AG09309 (cell line): ENCODE measurements around the gene ROBO4.

Experiments
- DNase-seq: peaks from one replicate; pipeline ENCODE4 v3.0.0-alpha.2; 2010; ENCODE audit warnings: low read depth
- H3K4me3 ChIP-seq: 2 replicates; pipeline ENCODE4 v1.5.1; 2011; ENCODE audit warnings: mild to moderate bottlenecking, low read depth, low read length, moderate library complexity; ENCODE audit not compliant: control insufficient read depth
- CTCF ChIP-seq: IDR thresholded peaks from 2 replicates; pipeline ENCODE4 v1.5.1; 2011; ENCODE audit warnings: mild to moderate bottlenecking, low read depth, low read length, inconsistent platforms; ENCODE audit not compliant: insufficient read depth, control insufficient read depth; ENCODE audit errors: missing control alignments

The ROBO4 gene

GRCh38 chr11:124886476-124886875 lies 11.2 kb downstream of the ROBO4 start:
- DNase-seq, result no peak
- H3K4me3 ChIP-seq, result no peak overlapping the region
- TF ChIP-seq CTCF, result no peak

- DNase-seq, result no peak
- TF ChIP-seq CTCF, result no peak
- H3K4me3 ChIP-seq, result no peak overlapping the region
Observed at GRCh38 chr11:124884869-124885479, 12.7 kb downstream of the ROBO4 start.

DNA sequence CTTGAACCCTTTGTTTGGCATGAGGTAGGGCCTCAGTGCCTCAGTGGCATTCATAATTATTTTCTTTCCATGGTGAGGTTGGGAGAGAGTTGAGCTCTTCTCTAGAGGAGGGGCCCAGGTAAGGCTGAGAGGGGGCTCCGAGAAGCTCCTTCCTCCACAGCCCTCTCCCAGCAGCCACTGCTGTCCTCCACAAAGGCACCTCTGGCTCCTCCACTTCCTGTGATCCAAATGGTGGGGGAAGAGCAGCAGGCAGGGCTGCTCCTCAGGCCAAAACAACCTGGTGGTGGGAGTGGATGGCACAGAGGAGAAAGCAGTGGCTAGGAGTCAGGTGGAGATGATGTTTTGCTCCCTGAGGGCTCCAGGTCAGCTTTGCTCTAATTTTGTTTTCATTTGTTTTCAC lies 13.3 kb downstream of the ROBO4 start:
- no peak for DNase-seq
- H3K4me3 ChIP-seq, result no peak overlapping the region
- no peak for TF ChIP-seq CTCF

DNA sequence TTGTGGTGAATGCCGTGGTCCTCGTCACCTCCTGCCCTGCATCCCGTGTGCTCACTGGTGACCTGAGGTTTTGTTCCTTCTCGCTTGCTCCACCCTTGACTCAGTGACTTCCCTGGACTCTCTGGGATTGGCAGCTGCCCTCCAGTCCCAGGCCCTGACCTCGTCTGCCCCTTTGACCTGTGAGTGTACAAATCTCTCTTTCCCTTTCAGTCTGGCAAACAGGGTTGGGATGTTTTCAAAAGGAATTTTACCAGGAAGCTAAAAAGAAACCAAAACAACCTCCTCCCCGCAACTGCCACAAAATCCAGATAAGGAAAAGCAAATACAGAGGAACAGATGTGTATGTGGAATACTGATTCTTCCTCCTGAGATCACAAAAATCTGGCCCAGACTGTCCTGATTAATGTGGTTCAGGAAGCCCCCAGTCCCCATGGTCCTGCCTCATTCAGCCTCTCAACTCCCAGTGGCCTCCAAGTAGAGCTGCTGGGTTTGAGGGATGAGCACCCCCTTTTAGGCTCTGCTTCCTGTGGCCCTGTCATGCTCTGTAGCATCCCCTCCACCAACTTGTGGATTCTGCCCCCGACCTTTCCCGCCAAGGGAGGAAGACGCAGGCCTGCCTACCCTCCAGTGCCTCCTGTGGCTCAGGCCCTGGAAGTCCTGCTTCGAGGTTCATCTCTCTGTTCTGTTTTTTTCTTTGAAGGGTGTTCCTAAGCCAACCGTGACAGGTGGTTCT lies 15.2 kb downstream of the ROBO4 start:
- DNase-seq, result no peak
- TF ChIP-seq CTCF, result no peak

DNA sequence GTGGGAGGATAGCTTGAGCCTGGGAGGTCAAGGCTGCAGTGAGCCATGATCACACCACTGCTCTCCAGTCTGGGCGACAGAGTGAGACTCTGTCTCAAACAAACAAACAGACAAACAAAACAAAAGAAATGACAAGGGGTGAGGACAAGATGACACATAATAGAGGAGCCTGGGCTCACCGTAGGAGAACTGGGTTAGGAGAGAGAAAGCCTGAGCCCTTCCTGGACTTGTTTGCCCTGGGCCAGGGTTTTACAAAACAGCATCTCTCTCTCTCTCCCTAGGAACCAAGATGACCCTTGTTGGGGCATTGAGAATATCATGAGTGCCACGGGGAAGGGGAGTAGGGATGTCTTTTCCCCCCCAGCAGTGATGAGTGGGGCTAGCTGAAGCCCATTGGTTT lies 16.7 kb downstream of the ROBO4 start:
- no peak overlapping the region for H3K4me3 ChIP-seq
- no peak for TF ChIP-seq CTCF
- DNase-seq, result no peak

More for the DNA sequence above, 15.2 kb downstream of the ROBO4 start:
- H3K4me3 ChIP-seq, result no peak overlapping the region

DNA sequence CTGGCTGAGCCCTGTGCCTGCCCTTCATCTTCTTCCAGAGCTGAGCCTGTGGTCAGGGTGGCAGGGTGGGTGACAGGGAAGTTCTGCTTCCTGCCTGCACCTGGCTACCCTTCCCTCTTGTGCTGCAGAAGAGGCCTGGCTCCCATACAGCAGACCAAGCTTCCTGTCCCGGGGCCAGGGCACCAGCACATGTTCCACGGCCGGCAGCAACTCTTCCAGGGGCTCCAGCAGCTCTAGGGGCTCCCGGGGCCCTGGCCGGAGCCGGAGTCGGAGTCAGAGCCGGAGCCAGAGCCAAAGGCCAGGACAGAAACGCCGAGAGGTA lies 17.4 kb downstream of the ROBO4 start:
- no peak for DNase-seq
- TF ChIP-seq CTCF, result no peak
- H3K4me3 ChIP-seq, result no peak overlapping the region
